ENCODE results near the gene PI4K2A. TPM values are rescaled to one million over a fixed set of nuclear protein-coding genes. Genes with fewer than 3 reads are reported as not detected.

The PI4K2A gene
- total and polyA plus RNA-seq, 2 of the 13 experiments (the other 11 are each of a cell fraction or from before 2014, with no cell fraction given): 10.9 to 14.3 TPM

DNA sequence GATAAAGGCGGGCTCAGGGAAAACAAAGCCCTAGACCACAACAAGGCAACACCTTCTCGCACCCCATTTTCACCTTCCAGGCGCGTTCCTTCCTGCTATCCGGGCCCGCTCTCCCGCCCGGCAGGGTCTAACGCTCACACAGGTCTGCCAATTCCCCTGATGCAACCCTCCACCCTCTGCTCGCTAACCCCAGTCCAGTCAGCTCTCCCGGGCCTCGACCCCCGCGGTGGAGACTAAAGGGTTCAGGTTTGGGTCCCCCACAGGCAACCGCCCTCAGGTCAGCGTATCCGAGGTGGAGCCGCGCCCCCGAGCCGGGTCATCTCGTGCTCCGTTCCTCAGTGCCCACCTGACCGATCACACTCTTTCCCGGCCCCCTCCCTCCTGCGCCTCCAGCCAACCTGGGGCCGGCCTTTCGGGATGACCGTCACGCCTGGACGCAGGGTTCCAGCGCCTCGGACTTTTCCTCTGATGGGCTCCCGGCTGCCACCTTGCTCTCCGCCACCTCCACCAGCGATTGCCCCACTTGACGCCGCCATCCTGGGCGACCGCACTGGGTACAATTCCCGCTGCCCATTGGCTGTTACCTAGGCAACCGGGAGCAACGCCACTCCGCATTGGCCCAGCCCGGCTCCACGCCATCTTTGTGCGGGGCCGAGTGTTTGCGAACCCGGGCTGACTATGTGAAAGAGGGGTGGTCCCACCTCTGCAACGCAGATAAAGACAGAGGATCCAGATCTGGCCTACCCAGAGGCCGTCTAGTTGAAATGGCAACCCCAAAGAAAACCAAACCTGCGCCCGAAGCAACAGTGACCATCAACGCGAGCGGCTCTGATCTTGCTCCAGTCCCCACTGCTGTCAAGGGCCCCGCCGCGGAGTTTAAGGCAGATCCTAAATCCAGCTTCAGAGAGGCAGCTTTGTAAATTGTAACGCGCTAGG is 7.3 kb upstream of the PI4K2A start, which contains the start of gene MORN4 (continued):
- TF ChIP-seq, protein P1, sequence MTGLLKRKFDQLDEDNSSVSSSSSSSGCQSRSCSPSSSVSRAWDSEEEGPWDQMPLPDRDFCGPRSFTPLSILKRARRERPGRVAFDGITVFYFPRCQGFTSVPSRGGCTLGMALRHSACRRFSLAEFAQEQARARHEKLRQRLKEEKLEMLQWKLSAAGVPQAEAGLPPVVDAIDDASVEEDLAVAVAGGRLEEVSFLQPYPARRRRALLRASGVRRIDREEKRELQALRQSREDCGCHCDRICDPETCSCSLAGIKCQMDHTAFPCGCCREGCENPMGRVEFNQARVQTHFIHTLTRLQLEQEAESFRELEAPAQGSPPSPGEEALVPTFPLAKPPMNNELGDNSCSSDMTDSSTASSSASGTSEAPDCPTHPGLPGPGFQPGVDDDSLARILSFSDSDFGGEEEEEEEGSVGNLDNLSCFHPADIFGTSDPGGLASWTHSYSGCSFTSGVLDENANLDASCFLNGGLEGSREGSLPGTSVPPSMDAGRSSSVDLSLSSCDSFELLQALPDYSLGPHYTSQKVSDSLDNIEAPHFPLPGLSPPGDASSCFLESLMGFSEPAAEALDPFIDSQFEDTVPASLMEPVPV (CRISPR knock-in tag; IDR thresholded peaks at IDR 0.05): 0 out of 2 replicates have a peak, but pooled peaks have one; percentile 50
- TF ChIP-seq CCAR2 (optimal IDR thresholded peaks at IDR 0.05; ENCODE audit: low read depth, low read length) (no peak), EED (CRISPR knock-in tag; IDR thresholded peaks at IDR 0.05) (peak; percentile 66; the same call in 1 of the 2 replicates), HDAC1 (CRISPR knock-in tag; IDR thresholded peaks at IDR 0.05) (peak; percentile 73), ZBTB4 (CRISPR knock-in tag; IDR thresholded peaks at IDR 0.05; ENCODE audit: borderline replicate concordance) (peak; percentile 92; the same call in 1 of the 2 replicates), KAT8 (CRISPR knock-in tag; IDR thresholded peaks at IDR 0.05) (peak; percentile 81), HNRNPH1 (optimal IDR thresholded peaks at IDR 0.05; ENCODE audit: low read depth, low read length) (no peak), MBNL3 (CRISPR knock-in tag; conservative IDR thresholded peaks at IDR 0.05) (no peak), ZNF337 (CRISPR knock-in tag; IDR thresholded peaks at IDR 0.05; ENCODE audit: borderline replicate concordance, low read depth) (no peak), PCBP2 (optimal IDR thresholded peaks at IDR 0.05; ENCODE audit: low read depth, low read length, poor library complexity, severe bottlenecking) (no peak), RCOR2 (CRISPR knock-in tag; IDR thresholded peaks at IDR 0.05) (0 out of 2 replicates have a peak, but pooled peaks have one; percentile 14), CEBPG (CRISPR knock-in tag; IDR thresholded peaks at IDR 0.05) (peak; percentile 78), ELF3 (CRISPR knock-in tag; IDR thresholded peaks at IDR 0.05) (0 out of 2 replicates have a peak, but pooled peaks have one; percentile 11), ZNF891 (CRISPR knock-in tag; IDR thresholded peaks at IDR 0.05) (peak; percentile 66; the same call in 1 of the 2 replicates), KMT2B (CRISPR knock-in tag; IDR thresholded peaks at IDR 0.05) (peak; percentile 71; the same call in 1 of the 2 replicates), ZSCAN9 (CRISPR knock-in tag; IDR thresholded peaks at IDR 0.05; ENCODE audit: borderline replicate concordance) (0 out of 2 replicates have a peak, but pooled peaks have one; percentile 17)
- TF ChIP-seq, protein P2, sequence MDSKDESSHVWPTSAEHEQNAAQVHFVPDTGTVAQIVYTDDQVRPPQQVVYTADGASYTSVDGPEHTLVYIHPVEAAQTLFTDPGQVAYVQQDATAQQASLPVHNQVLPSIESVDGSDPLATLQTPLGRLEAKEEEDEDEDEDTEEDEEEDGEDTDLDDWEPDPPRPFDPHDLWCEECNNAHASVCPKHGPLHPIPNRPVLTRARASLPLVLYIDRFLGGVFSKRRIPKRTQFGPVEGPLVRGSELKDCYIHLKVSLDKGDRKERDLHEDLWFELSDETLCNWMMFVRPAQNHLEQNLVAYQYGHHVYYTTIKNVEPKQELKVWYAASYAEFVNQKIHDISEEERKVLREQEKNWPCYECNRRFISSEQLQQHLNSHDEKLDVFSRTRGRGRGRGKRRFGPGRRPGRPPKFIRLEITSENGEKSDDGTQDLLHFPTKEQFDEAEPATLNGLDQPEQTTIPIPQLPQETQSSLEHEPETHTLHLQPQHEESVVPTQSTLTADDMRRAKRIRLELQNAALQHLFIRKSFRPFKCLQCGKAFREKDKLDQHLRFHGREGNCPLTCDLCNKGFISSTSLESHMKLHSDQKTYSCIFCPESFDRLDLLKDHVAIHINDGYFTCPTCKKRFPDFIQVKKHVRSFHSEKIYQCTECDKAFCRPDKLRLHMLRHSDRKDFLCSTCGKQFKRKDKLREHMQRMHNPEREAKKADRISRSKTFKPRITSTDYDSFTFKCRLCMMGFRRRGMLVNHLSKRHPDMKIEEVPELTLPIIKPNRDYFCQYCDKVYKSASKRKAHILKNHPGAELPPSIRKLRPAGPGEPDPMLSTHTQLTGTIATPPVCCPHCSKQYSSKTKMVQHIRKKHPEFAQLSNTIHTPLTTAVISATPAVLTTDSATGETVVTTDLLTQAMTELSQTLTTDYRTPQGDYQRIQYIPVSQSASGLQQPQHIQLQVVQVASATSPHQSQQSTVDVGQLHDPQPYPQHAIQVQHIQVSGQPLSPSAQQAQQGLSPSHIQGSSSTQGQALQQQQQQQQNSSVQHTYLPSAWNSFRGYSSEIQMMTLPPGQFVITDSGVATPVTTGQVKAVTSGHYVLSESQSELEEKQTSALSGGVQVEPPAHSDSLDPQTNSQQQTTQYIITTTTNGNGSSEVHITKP (CRISPR knock-in tag; IDR thresholded peaks at IDR 0.05; ENCODE audit: low read depth): 0 out of 2 replicates have a peak, but pooled peaks have one; percentile 56
- TF ChIP-seq, protein P3, sequence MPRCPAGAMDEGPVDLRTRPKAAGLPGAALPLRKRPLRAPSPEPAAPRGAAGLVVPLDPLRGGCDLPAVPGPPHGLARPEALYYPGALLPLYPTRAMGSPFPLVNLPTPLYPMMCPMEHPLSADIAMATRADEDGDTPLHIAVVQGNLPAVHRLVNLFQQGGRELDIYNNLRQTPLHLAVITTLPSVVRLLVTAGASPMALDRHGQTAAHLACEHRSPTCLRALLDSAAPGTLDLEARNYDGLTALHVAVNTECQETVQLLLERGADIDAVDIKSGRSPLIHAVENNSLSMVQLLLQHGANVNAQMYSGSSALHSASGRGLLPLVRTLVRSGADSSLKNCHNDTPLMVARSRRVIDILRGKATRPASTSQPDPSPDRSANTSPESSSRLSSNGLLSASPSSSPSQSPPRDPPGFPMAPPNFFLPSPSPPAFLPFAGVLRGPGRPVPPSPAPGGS (CRISPR knock-in tag; IDR thresholded peaks at IDR 0.05): peak; percentile 23; the same call in 1 of the 2 replicates
